WTC11 (cell line): ENCODE results near the gene UBE2L3. TPM values are rescaled to one million over a fixed set of nuclear protein-coding genes. Genes with fewer than 3 reads are reported as not detected.

Experiments used
- ATAC-seq: fragments of 200-7000 bp; cut with Tn5 transposase; 2 replicates; pipeline ENCODE4 v1.10.0; 2021; ENCODE audit warnings: mild to moderate bottlenecking, moderate library complexity
- CTCF ChIA-PET: fragments of 300-600 bp; sonication (Branson Sonifier 250); formaldehyde crosslinking; loops from one replicate; lab custom pipeline; 2021; ENCODE audit warnings: antibody characterized with exemption; lab: Charles Lee
- POLR2A ChIA-PET: fragments of 350-600 bp; sonication (Branson Sonifier 250); formaldehyde crosslinking; loops from one replicate; lab custom pipeline; 2021; ENCODE audit warnings: antibody characterized with exemption; lab: Charles Lee
- DNase-seq: peaks from one replicate; pipeline ENCODE4 v3.0.0; 2021; ENCODE audit warnings: low spot score
- H3K27ac Mint-ChIP-seq: 2 replicates; pipeline ENCODE4 v1.8.0; 2021; ENCODE audit warnings: mixed read lengths
- H3K27me3 Mint-ChIP-seq: 2 replicates; pipeline ENCODE4 v1.8.0; 2021; ENCODE audit warnings: low read depth, mild to moderate bottlenecking, moderate library complexity, mixed read lengths
- H3K36me3 Mint-ChIP-seq: 2 replicates; pipeline ENCODE4 v1.8.0; 2021; ENCODE audit warnings: mixed read lengths
- H3K4me1 Mint-ChIP-seq: 2 replicates; pipeline ENCODE4 v1.8.0; 2022; ENCODE audit warnings: mixed read lengths
- H3K4me3 Mint-ChIP-seq: 2 replicates; pipeline ENCODE4 v1.8.0; 2021; ENCODE audit warnings: mild to moderate bottlenecking, moderate library complexity, mixed read lengths
- H3K9me3 Mint-ChIP-seq: 2 replicates; pipeline ENCODE4 v1.8.0; 2021; ENCODE audit warnings: mixed read lengths
- ATF1 ChIP-seq: sonication (generic); formaldehyde crosslinking; IDR thresholded peaks from 2 replicates; pipeline ENCODE4 v1.8.1; 2023; ENCODE audit warnings: mild to moderate bottlenecking, moderate library complexity, missing genetic modification reagents
- ATF3 ChIP-seq: sonication (generic); formaldehyde crosslinking; conservative IDR thresholded peaks from 2 replicates; pipeline ENCODE4 v1.8.1; 2022; ENCODE audit warnings: mild to moderate bottlenecking, missing genetic modification reagents
- ELF4 ChIP-seq: sonication (generic); formaldehyde crosslinking; IDR thresholded peaks from 2 replicates; pipeline ENCODE4 v1.8.1; 2022; ENCODE audit warnings: low read depth, mild to moderate bottlenecking, moderate library complexity, missing genetic modification reagents
- EMX1 ChIP-seq: fragments of 250-450 bp; sonication (Bioruptor Pico); IDR thresholded peaks from 2 replicates; pipeline ENCODE4 v1.8.0; 2021; ENCODE audit warnings: mild to moderate bottlenecking
- ERG ChIP-seq: fragments of 250-450 bp; sonication (Bioruptor Pico); IDR thresholded peaks from 2 replicates; pipeline ENCODE4 v1.8.0; 2021; ENCODE audit warnings: mild to moderate bottlenecking
- ESRRA ChIP-seq: sonication (generic); formaldehyde crosslinking; IDR thresholded peaks from 2 replicates; pipeline ENCODE4 v1.8.1; 2022; ENCODE audit warnings: mild to moderate bottlenecking, missing genetic modification reagents, borderline replicate concordance
- JAZF1 ChIP-seq: fragments of 250-450 bp; sonication (Bioruptor Pico); IDR thresholded peaks from 2 replicates; pipeline ENCODE4 v1.9.0; 2021; ENCODE audit warnings: moderate library complexity, mild to moderate bottlenecking, inconsistent platforms
- JUN ChIP-seq: sonication (generic); formaldehyde crosslinking; IDR thresholded peaks from 2 replicates; pipeline ENCODE4 v1.8.0; 2023; ENCODE audit warnings: mild to moderate bottlenecking, missing genetic modification reagents
- NR1H2 ChIP-seq: sonication (generic); formaldehyde crosslinking; IDR thresholded peaks from 2 replicates; pipeline ENCODE4 v1.9.0; 2021; ENCODE audit warnings: mild to moderate bottlenecking, moderate library complexity, missing genetic modification reagents
- NR2C2 ChIP-seq: sonication (generic); formaldehyde crosslinking; IDR thresholded peaks from 2 replicates; pipeline ENCODE4 v1.8.0; 2022; ENCODE audit warnings: mild to moderate bottlenecking, missing genetic modification reagents
- NR3C1 ChIP-seq: sonication (generic); formaldehyde crosslinking; conservative IDR thresholded peaks from 2 replicates; pipeline ENCODE4 v1.8.1; 2023; ENCODE audit warnings: low read depth, mild to moderate bottlenecking, missing genetic modification reagents
- PREB ChIP-seq: sonication (generic); formaldehyde crosslinking; IDR thresholded peaks from 2 replicates; pipeline ENCODE4 v1.8.1; 2022; ENCODE audit warnings: mild to moderate bottlenecking, missing genetic modification reagents, moderate library complexity, borderline replicate concordance
- SP1 ChIP-seq: sonication (generic); formaldehyde crosslinking; conservative IDR thresholded peaks from 2 replicates; pipeline ENCODE4 v1.8.1; 2022; ENCODE audit warnings: missing genetic modification reagents
- TCF7 ChIP-seq: sonication (generic); formaldehyde crosslinking; IDR thresholded peaks from 2 replicates; pipeline ENCODE4 v1.8.0; 2022; ENCODE audit warnings: mild to moderate bottlenecking, low read depth, missing genetic modification reagents, moderate library complexity
- TP53 ChIP-seq: sonication (generic); formaldehyde crosslinking; IDR thresholded peaks from 2 replicates; pipeline ENCODE4 v1.8.1; 2023; ENCODE audit warnings: mild to moderate bottlenecking, missing genetic modification reagents
- ZNF219 ChIP-seq: sonication (generic); formaldehyde crosslinking; IDR thresholded peaks from 2 replicates; pipeline ENCODE4 v1.8.0; 2023; ENCODE audit warnings: missing genetic modification reagents, mild to moderate bottlenecking, borderline replicate concordance
- ZNF416 ChIP-seq: fragments of 250-450 bp; sonication (Bioruptor Pico); IDR thresholded peaks from 2 replicates; pipeline ENCODE4 v1.9.0; 2021; ENCODE audit warnings: mild to moderate bottlenecking, inconsistent platforms
- ZNF671 ChIP-seq: fragments of 250-450 bp; sonication (Bioruptor Pico); IDR thresholded peaks from 2 replicates; pipeline ENCODE4 v1.8.0; 2021; ENCODE audit warnings: mild to moderate bottlenecking
- total RNA-seq: library from RNA; stranded (reverse); gene quantifications from 3 replicates; pipeline ENCODE4 v1.2.3, GENCODE V29; 2021
- TF ChIP-seq, protein P1 (sequence below): fragments of 250-450 bp; sonication (Bioruptor Pico); IDR thresholded peaks from 2 replicates; pipeline ENCODE4 v1.9.0; 2021; ENCODE audit warnings: moderate library complexity, mild to moderate bottlenecking, inconsistent platforms, borderline replicate concordance
- TF ChIP-seq, protein P2 (sequence below): sonication (generic); formaldehyde crosslinking; IDR thresholded peaks from 2 replicates; pipeline ENCODE4 v1.8.0; 2023; ENCODE audit warnings: missing genetic modification reagents
- TF ChIP-seq, protein P3 (sequence below): fragments of 250-450 bp; sonication (Bioruptor Pico); IDR thresholded peaks from 2 replicates; pipeline ENCODE4 v2.1.2; 2022; ENCODE audit warnings: mild to moderate bottlenecking, moderate library complexity
- TF ChIP-seq, protein P4 (sequence below): sonication (generic); formaldehyde crosslinking; IDR thresholded peaks from 2 replicates; pipeline ENCODE4 v1.8.1; 2023; ENCODE audit warnings: mild to moderate bottlenecking, missing genetic modification reagents

Gene UBE2L3
- total RNA-seq, 1 experiment from 2014 or later, result 79.1 TPM

GRCh38 chr22:21633481-21633880 lies 66.0 kb downstream of the UBE2L3 start (continued):
- TF ChIP-seq ESRRA (CRISPR knock-in tag), result no peak
- no peak for TF ChIP-seq ZNF416 (CRISPR knock-in tag)
- no peak for TF ChIP-seq ERG (CRISPR knock-in tag)
- TF ChIP-seq, protein P1, sequence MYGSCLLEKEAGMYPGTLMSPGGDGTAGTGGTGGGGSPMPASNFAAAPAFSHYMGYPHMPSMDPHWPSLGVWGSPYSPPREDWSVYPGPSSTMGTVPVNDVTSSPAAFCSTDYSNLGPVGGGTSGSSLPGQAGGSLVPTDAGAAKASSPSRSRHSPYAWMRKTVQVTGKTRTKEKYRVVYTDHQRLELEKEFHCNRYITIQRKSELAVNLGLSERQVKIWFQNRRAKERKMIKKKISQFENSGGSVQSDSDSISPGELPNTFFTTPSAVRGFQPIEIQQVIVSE (CRISPR knock-in tag), result no peak
- no peak for TF ChIP-seq NR1H2
- no peak for TF ChIP-seq ATF3 (CRISPR knock-in tag)
- no peak for TF ChIP-seq SP1 (CRISPR knock-in tag)

GRCh38 chr22:21634081-21634480 lies 66.6 kb downstream of the UBE2L3 start:
- ChIA-PET POLR2A (no interaction called here), CTCF (interaction anchor here (0.6 to 13.4 kb wide), 5 partner anchors 8 to 1584 kb away, joined by 3 to 273 read pairs (median 4); partner anchors contain the start of gene SDF2L1)

DNA sequence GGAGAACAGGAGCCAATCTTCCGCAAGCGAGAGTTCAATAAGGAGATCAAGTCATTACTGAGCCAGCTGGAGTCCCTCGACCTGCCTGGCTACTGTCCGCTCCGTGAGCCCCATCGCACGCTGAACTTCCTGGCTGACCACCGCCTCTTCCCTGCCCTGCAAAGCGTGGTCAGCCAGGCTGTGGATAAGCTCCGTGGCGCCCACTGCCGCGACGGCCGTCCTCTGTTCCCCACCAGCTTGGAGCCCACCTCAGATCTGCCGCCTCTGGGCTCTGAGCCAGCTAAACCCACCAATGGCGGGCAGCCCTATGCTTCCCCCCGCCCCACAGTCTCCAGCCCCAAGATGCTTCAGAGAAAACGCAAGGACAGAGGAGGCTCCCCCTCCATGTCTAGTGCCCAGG lies 67.3 kb downstream of the UBE2L3 start:
- no peak for TF ChIP-seq ELF4 (CRISPR knock-in tag)
- no peak for TF ChIP-seq JUN
- no peak for TF ChIP-seq EMX1
- no peak for TF ChIP-seq PREB (CRISPR knock-in tag)
- TF ChIP-seq NR3C1 (CRISPR knock-in tag), result no peak
- TF ChIP-seq, protein P2, sequence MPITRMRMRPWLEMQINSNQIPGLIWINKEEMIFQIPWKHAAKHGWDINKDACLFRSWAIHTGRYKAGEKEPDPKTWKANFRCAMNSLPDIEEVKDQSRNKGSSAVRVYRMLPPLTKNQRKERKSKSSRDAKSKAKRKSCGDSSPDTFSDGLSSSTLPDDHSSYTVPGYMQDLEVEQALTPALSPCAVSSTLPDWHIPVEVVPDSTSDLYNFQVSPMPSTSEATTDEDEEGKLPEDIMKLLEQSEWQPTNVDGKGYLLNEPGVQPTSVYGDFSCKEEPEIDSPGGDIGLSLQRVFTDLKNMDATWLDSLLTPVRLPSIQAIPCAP (CRISPR knock-in tag), result no peak
- TF ChIP-seq TCF7, result no peak
- no peak for TF ChIP-seq NR2C2
- no peak for TF ChIP-seq ATF1 (CRISPR knock-in tag)
- no peak for TF ChIP-seq ATF3 (CRISPR knock-in tag)
- TF ChIP-seq, protein P3, sequence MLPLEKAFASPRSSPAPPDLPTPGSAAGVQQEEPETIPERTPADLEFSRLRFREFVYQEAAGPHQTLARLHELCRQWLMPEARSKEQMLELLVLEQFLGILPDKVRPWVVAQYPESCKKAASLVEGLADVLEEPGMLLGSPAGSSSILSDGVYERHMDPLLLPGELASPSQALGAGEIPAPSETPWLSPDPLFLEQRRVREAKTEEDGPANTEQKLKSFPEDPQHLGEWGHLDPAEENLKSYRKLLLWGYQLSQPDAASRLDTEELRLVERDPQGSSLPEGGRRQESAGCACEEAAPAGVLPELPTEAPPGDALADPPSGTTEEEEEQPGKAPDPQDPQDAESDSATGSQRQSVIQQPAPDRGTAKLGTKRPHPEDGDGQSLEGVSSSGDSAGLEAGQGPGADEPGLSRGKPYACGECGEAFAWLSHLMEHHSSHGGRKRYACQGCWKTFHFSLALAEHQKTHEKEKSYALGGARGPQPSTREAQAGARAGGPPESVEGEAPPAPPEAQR, result no peak
- TF ChIP-seq ZNF671 (CRISPR knock-in tag), result no peak
- no peak for TF ChIP-seq ZNF219 (CRISPR knock-in tag)
- no peak for TF ChIP-seq JAZF1 (CRISPR knock-in tag)
- no peaks in the 10 kb centered on the region; the same call in 1 of the 2 replicates for H3K9me3 Mint-ChIP-seq
- H3K4me1 Mint-ChIP-seq, result no peaks in the 10 kb centered on the region
- POLR2A ChIA-PET, result no interaction called here
- no peak for DNase-seq
- H3K4me3 Mint-ChIP-seq, result no peak overlapping the region
- peaks cover 18% of the 10 kb centered on the region for H3K27me3 Mint-ChIP-seq
- CTCF ChIA-PET, result interaction anchor here (1.5 to 2.3 kb wide), 3 partner anchors 10 to 12 kb away, joined by 3 to 9 read pairs (median 4); no protein-coding TSS in a partner anchor
- ATAC-seq, result no peak
- no peaks in the 10 kb centered on the region for H3K36me3 Mint-ChIP-seq
- no peak overlapping the region for H3K27ac Mint-ChIP-seq

More at GRCh38 chr22:21634081-21634480, 66.6 kb downstream of the UBE2L3 start:
- H3K27ac Mint-ChIP-seq, result no peak overlapping the region
- H3K9me3 Mint-ChIP-seq, result no peaks in the 10 kb centered on the region; the same call in 1 of the 2 replicates
- no peaks in the 10 kb centered on the region for H3K36me3 Mint-ChIP-seq
- H3K4me1 Mint-ChIP-seq, result no peaks in the 10 kb centered on the region
- DNase-seq (no peak), ATAC-seq (no peak)
- H3K27me3 Mint-ChIP-seq, result peaks cover 15% of the 10 kb centered on the region
- TF ChIP-seq TP53 (CRISPR knock-in tag), result no peak
- TF ChIP-seq, protein P4, sequence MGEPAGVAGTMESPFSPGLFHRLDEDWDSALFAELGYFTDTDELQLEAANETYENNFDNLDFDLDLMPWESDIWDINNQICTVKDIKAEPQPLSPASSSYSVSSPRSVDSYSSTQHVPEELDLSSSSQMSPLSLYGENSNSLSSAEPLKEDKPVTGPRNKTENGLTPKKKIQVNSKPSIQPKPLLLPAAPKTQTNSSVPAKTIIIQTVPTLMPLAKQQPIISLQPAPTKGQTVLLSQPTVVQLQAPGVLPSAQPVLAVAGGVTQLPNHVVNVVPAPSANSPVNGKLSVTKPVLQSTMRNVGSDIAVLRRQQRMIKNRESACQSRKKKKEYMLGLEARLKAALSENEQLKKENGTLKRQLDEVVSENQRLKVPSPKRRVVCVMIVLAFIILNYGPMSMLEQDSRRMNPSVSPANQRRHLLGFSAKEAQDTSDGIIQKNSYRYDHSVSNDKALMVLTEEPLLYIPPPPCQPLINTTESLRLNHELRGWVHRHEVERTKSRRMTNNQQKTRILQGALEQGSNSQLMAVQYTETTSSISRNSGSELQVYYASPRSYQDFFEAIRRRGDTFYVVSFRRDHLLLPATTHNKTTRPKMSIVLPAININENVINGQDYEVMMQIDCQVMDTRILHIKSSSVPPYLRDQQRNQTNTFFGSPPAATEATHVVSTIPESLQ (CRISPR knock-in tag), result no peak
- TF ChIP-seq, protein P2 (CRISPR knock-in tag), result no peak
- H3K4me3 Mint-ChIP-seq, result no peak overlapping the region
